HCT116 (cell line): ENCODE results near the gene VAV2.

ENCODE experiments used
- CTCF ChIP-seq, 3 experiments: fragments of 200-600 bp in 1 of 3; sonication (generic) in 1 of 3; IDR thresholded peaks in 2 of 3; conservative IDR thresholded peaks in 1 of 3; 2 replicates each; pipeline ENCODE4 v1.5.1; 2012 to 2017; ENCODE audit warnings: low read depth in 2 of 3, low read length in 2 of 3, antibody characterized with exemption in 1 of 3, borderline replicate concordance in 1 of 3, control low read depth in 1 of 3, mild to moderate bottlenecking in 1 of 3, mixed read lengths in 1 of 3, mixed run types in 1 of 3, moderate library complexity in 1 of 3; ENCODE audit not compliant: insufficient read depth in 1 of 3
- EZH2 ChIP-seq: fragments of 200-600 bp; sonication (generic); IDR thresholded peaks from 2 replicates; pipeline ENCODE4 v1.6.1; 2017; ENCODE audit warnings: antibody characterized with exemption, mixed run types
- POLR2A ChIP-seq: IDR thresholded peaks from 2 replicates; pipeline ENCODE4 v1.7.0; 2011; ENCODE audit warnings: borderline replicate concordance; ENCODE audit not compliant: insufficient read depth, insufficient read length; ENCODE audit errors: extremely low read depth
- POLR2AphosphoS5 ChIP-seq: IDR thresholded peaks from 2 replicates; pipeline ENCODE4 v1.6.1; 2011; ENCODE audit warnings: mild to moderate bottlenecking, low read depth, low read length, moderate library complexity
- REST ChIP-seq: IDR thresholded peaks from 2 replicates; pipeline ENCODE4 v1.6.1; 2012; ENCODE audit warnings: low read depth
- SIN3A ChIP-seq: IDR thresholded peaks from 2 replicates; pipeline ENCODE4 v1.6.1; 2012; ENCODE audit warnings: low read depth
- SP1 ChIP-seq: IDR thresholded peaks from 2 replicates; pipeline ENCODE4 v1.6.1; 2012; ENCODE audit warnings: low read depth
- ZNF274 ChIP-seq: fragments of 200-500 bp; sonication (Bioruptor generic); IDR thresholded peaks from 2 replicates; pipeline ENCODE4 v1.6.1; 2014; ENCODE audit warnings: mild to moderate bottlenecking, low read depth, low read length, inconsistent platforms
- TF ChIP-seq, protein P1 (sequence below): IDR thresholded peaks from 2 replicates; pipeline ENCODE4 v1.6.1; 2012

GRCh38 chr9:133996531-133997520 is 4.7 kb upstream of the VAV2 start:
- TF ChIP-seq EZH2 = no peak
- no peak for TF ChIP-seq POLR2A
- TF ChIP-seq CTCF (IDR thresholded peaks at IDR 0.05 in 2 of 3, conservative IDR thresholded peaks at IDR 0.05 in 1 of 3; ENCODE audit: borderline replicate concordance in 1 of 3, insufficient read depth in 1 of 3, low read depth in 2 of 3, low read length in 2 of 3) = 0 out of 6 replicates have a peak, but pooled peaks of 2 of the 3 experiments have one; percentile 5 to 18
- no peak for TF ChIP-seq REST
- no peak for TF ChIP-seq POLR2AphosphoS5
- no peak for TF ChIP-seq SIN3A
- TF ChIP-seq SP1 = no peak
- TF ChIP-seq, protein P1, sequence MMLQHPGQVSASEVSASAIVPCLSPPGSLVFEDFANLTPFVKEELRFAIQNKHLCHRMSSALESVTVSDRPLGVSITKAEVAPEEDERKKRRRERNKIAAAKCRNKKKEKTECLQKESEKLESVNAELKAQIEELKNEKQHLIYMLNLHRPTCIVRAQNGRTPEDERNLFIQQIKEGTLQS = no peak
- TF ChIP-seq ZNF274 = no peak
